Ishikawa (cell line): ENCODE measurements around the gene REG4.

ENCODE experiments used
- CEBPB ChIP-seq: IDR thresholded peaks from 2 replicates; pipeline ENCODE4 v1.6.1; 2012
- CREB1 ChIP-seq: IDR thresholded peaks from 2 replicates; pipeline ENCODE4 v1.6.1; 2012; ENCODE audit warnings: low read depth
- EGR1 ChIP-seq: IDR thresholded peaks from 2 replicates; pipeline ENCODE4 v1.6.1; 2012
- EP300 ChIP-seq: IDR thresholded peaks from 2 replicates; pipeline ENCODE4 v1.6.1; 2012; ENCODE audit warnings: borderline replicate concordance
- FOXM1 ChIP-seq: IDR thresholded peaks from 2 replicates; pipeline ENCODE4 v1.6.1; 2012; ENCODE audit warnings: low read depth, borderline replicate concordance
- NFIC ChIP-seq: IDR thresholded peaks from 2 replicates; pipeline ENCODE4 v1.6.1; 2012
- RAD21 ChIP-seq: IDR thresholded peaks from 2 replicates; pipeline ENCODE4 v1.6.1; 2012; ENCODE audit warnings: low read depth
- TAF1 ChIP-seq: IDR thresholded peaks from 2 replicates; pipeline ENCODE4 v1.6.1; 2012; ENCODE audit warnings: low read depth, mild to moderate bottlenecking
- TCF12 ChIP-seq: IDR thresholded peaks from 2 replicates; pipeline ENCODE4 v1.6.1; 2012; ENCODE audit warnings: low read depth
- TEAD4 ChIP-seq: IDR thresholded peaks from 2 replicates; pipeline ENCODE4 v1.6.1; 2012
- USF1 ChIP-seq: IDR thresholded peaks from 2 replicates; pipeline ENCODE4 v1.6.1; 2012
- YY1 ChIP-seq: IDR thresholded peaks from 2 replicates; pipeline ENCODE4 v1.6.1; 2012; ENCODE audit warnings: low read depth
- ZBTB7A ChIP-seq: IDR thresholded peaks from 2 replicates; pipeline ENCODE4 v1.6.1; 2012; ENCODE audit warnings: low read depth
- TF ChIP-seq, protein P1 (sequence below): IDR thresholded peaks from 2 replicates; pipeline ENCODE4 v1.6.1; 2012; ENCODE audit warnings: low read depth, mild to moderate bottlenecking
- TF ChIP-seq, protein P2 (sequence below): IDR thresholded peaks from 2 replicates; pipeline ENCODE4 v1.6.1; 2012

REG4 gene

DNA sequence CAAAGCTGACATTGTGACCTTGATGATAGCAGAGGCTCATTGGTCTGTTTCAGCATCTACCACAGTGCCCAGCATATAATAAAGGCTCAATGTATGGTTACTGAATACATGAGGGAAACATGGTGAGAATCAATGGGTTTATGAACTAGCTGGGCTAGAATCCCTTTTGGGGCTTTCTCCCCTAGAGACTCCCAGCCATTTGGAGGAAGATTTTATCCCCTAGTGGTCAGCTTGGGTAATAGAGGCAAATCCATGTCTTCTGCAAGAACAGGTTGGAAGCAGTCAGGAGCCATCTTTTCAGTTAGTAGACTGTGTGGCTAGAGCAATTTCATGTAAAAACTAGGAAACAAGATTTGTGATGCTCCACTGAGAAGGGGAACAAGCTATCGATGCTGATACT, 15.8 kb upstream of the REG4 start:
- TF ChIP-seq RAD21 (no peak), TEAD4 (no peak), EGR1 (no peak), TAF1 (no peak), USF1 (no peak), YY1 (no peak), TCF12 (no peak), NFIC (no peak), EP300 (no peak), FOXM1 (no peak), CREB1 (no peak), CEBPB (no peak), ZBTB7A (no peak)
- TF ChIP-seq, protein P1, sequence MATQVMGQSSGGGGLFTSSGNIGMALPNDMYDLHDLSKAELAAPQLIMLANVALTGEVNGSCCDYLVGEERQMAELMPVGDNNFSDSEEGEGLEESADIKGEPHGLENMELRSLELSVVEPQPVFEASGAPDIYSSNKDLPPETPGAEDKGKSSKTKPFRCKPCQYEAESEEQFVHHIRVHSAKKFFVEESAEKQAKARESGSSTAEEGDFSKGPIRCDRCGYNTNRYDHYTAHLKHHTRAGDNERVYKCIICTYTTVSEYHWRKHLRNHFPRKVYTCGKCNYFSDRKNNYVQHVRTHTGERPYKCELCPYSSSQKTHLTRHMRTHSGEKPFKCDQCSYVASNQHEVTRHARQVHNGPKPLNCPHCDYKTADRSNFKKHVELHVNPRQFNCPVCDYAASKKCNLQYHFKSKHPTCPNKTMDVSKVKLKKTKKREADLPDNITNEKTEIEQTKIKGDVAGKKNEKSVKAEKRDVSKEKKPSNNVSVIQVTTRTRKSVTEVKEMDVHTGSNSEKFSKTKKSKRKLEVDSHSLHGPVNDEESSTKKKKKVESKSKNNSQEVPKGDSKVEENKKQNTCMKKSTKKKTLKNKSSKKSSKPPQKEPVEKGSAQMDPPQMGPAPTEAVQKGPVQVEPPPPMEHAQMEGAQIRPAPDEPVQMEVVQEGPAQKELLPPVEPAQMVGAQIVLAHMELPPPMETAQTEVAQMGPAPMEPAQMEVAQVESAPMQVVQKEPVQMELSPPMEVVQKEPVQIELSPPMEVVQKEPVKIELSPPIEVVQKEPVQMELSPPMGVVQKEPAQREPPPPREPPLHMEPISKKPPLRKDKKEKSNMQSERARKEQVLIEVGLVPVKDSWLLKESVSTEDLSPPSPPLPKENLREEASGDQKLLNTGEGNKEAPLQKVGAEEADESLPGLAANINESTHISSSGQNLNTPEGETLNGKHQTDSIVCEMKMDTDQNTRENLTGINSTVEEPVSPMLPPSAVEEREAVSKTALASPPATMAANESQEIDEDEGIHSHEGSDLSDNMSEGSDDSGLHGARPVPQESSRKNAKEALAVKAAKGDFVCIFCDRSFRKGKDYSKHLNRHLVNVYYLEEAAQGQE: no peak
- TF ChIP-seq, protein P2, sequence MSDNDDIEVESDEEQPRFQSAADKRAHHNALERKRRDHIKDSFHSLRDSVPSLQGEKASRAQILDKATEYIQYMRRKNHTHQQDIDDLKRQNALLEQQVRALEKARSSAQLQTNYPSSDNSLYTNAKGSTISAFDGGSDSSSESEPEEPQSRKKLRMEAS: no peak

GRCh38 chr1:119822406-119822805, 11.1 kb upstream of the REG4 start:
- TF ChIP-seq, protein P2: no peak
- TF ChIP-seq CEBPB (no peak), TAF1 (no peak), USF1 (no peak), FOXM1 (no peak), EP300 (no peak), RAD21 (no peak), ZBTB7A (no peak), YY1 (no peak), EGR1 (no peak), TEAD4 (no peak), TCF12 (no peak), NFIC (no peak)
- TF ChIP-seq, protein P1: no peak

GRCh38 chr1:119818181-119818580, 6.9 kb upstream of the REG4 start:
- TF ChIP-seq, protein P1: no peak
- no peak for TF ChIP-seq TAF1
- no peak for TF ChIP-seq RAD21
- no peak for TF ChIP-seq FOXM1
- TF ChIP-seq CEBPB: no peak
- no peak for TF ChIP-seq YY1
- no peak for TF ChIP-seq EGR1
- TF ChIP-seq USF1: no peak
- TF ChIP-seq TEAD4: no peak
- TF ChIP-seq, protein P2: no peak
- no peak for TF ChIP-seq TCF12

DNA sequence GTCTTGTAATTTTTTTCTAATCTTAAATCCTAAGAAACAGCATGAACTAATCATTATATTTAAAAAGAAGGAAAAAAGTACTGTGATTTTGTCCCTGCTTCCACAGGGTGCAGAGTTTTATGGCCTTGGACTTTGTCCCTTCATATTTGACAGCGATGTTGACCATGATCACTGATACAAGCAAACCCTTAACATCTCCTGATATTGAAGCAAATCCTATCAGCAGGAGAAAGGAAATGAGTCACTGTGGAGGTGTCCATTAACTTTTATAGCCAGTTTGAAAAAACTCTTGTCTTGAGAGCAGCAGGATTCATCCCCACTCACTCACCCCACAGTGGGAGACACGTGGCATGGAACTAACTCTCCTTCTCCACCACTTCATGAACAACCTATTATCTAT, 5.1 kb upstream of the REG4 start:
- TF ChIP-seq YY1 (no peak), ZBTB7A (no peak), TEAD4 (no peak), USF1 (no peak), TCF12 (no peak), FOXM1 (no peak), CREB1 (no peak), EGR1 (no peak), RAD21 (no peak), NFIC (no peak), CEBPB (no peak), EP300 (no peak), TAF1 (no peak)
- TF ChIP-seq, protein P2: no peak
- TF ChIP-seq, protein P1: no peak
